ENCODE data around the gene DUOXA2. TPM values are rescaled to one million over a fixed set of nuclear protein-coding genes. Genes with fewer than 3 reads are reported as not detected.

The DUOXA2 gene
- polyA plus RNA-seq, 1 experiment, result not detected

- ChIA-PET CTCF (interaction anchor here (1.2 to 2.1 kb wide), 3 partner anchors 11 to 22 kb away, joined by 4 to 7 read pairs (median 5); partner anchors contain the start of genes DUOX1 and DUOXA1), POLR2A (no interaction called here)
Measured at GRCh38 chr15:45141386-45141785, 27.3 kb downstream of the DUOXA2 start.

GRCh38 chr15:45143056-45143455 is 28.9 kb downstream of the DUOXA2 start:
- peaks cover 1% of the 10 kb centered on the region for H3K27me3 ChIP-seq (ENCODE audit: control insufficient read depth, insufficient read depth, low read length)
- no peaks in the 10 kb centered on the region for H3K36me3 ChIP-seq (ENCODE audit: control insufficient read depth, insufficient read depth, low read length)
- ChIA-PET CTCF (interaction anchor here (2.1 kb wide), 1 partner anchor 16 kb away, joined by 7 read pairs; no protein-coding TSS in a partner anchor), POLR2A (no interaction called here)
- TF ChIP-seq CTCF (IDR thresholded peaks at IDR 0.05; ENCODE audit: insufficient read depth, low read depth, low read length), result no peak
- H3K4me3 ChIP-seq (ENCODE audit: low read depth, low read length), result no peak overlapping the region
- no peak for DNase-seq (ENCODE audit: low read depth)

More at GRCh38 chr15:45141386-45141785, 27.3 kb downstream of the DUOXA2 start:
- TF ChIP-seq CTCF (IDR thresholded peaks at IDR 0.05; ENCODE audit: insufficient read depth, low read depth, low read length), result no peak
- Histone ChIP-seq H3K36me3 (ENCODE audit: control insufficient read depth, insufficient read depth, low read length) (no peaks in the 10 kb centered on the region), H3K4me3 (ENCODE audit: low read depth, low read length) (no peak overlapping the region), H3K27me3 (ENCODE audit: control insufficient read depth, insufficient read depth, low read length) (peaks cover 4% of the 10 kb centered on the region)
- no peak for DNase-seq (ENCODE audit: low read depth)

- Histone ChIP-seq H3K27me3 (ENCODE audit: control insufficient read depth, insufficient read depth, low read length) (peaks cover 1% of the 10 kb centered on the region), H3K36me3 (ENCODE audit: control insufficient read depth, insufficient read depth, low read length) (no peaks in the 10 kb centered on the region), H3K4me3 (ENCODE audit: low read depth, low read length) (no peak overlapping the region)
- no peak for TF ChIP-seq CTCF (IDR thresholded peaks at IDR 0.05; ENCODE audit: insufficient read depth, low read depth, low read length)
- ChIA-PET POLR2A (no interaction called here), CTCF (interaction anchor here (1.2 kb wide), 1 partner anchor 19 kb away, joined by 3 read pairs; no protein-coding TSS in a partner anchor)
- DNase-seq (ENCODE audit: low read depth), result no peak
Measured at GRCh38 chr15:45143946-45144345, 29.8 kb downstream of the DUOXA2 start.

- DNase-seq (ENCODE audit: low read depth), result no peak
- TF ChIP-seq CTCF (IDR thresholded peaks at IDR 0.05; ENCODE audit: insufficient read depth, low read depth, low read length), result no peak
- CTCF ChIA-PET, result interaction anchor here (1.2 kb wide), 2 partner anchors 14 to 18 kb away, joined by 3 read pairs; no protein-coding TSS in a partner anchor
Measured at GRCh38 chr15:45144775-45145174, 30.6 kb downstream of the DUOXA2 start.

GRCh38 chr15:45146405-45146804 is 32.3 kb downstream of the DUOXA2 start:
- Histone ChIP-seq H3K27me3 (ENCODE audit: control insufficient read depth, insufficient read depth, low read length) (peaks cover 1% of the 10 kb centered on the region; the same call in 1 of the 2 replicates), H3K36me3 (ENCODE audit: control insufficient read depth, insufficient read depth, low read length) (no peaks in the 10 kb centered on the region), H3K4me3 (ENCODE audit: low read depth, low read length) (no peak overlapping the region)
- no peak for TF ChIP-seq CTCF (IDR thresholded peaks at IDR 0.05; ENCODE audit: insufficient read depth, low read depth, low read length)
- CTCF ChIA-PET, result interaction anchor here (1.2 to 1.7 kb wide), 3 partner anchors 17 to 28 kb away, joined by 3 to 8 read pairs (median 5); no protein-coding TSS in a partner anchor
- POLR2A ChIA-PET, result no interaction called here
- DNase-seq (ENCODE audit: low read depth), result no peak

More at GRCh38 chr15:45144775-45145174, 30.6 kb downstream of the DUOXA2 start:
- Histone ChIP-seq H3K36me3 (ENCODE audit: control insufficient read depth, insufficient read depth, low read length) (no peaks in the 10 kb centered on the region), H3K4me3 (ENCODE audit: low read depth, low read length) (no peak overlapping the region), H3K27me3 (ENCODE audit: control insufficient read depth, insufficient read depth, low read length) (peaks cover 1% of the 10 kb centered on the region)
- POLR2A ChIA-PET, result no interaction called here
